Fibroblast of mammary gland (primary cell): ENCODE results near the gene DIP2C.

Experiments used
- DNase-seq: peaks from one replicate; pipeline ENCODE4 v3.0.0-alpha.2; 2010; ENCODE audit warnings: low read depth
- H3K4me3 ChIP-seq: 2 replicates; pipeline ENCODE4 v1.5.1; 2011; ENCODE audit warnings: low read depth, mild to moderate bottlenecking, low read length, moderate library complexity; ENCODE audit not compliant: control insufficient read depth
- TF ChIP-seq, protein P1 (sequence below): conservative IDR thresholded peaks from 2 replicates; pipeline ENCODE4 v1.5.1; 2011; ENCODE audit warnings: low read depth, low read length, inconsistent platforms; ENCODE audit not compliant: control insufficient read depth, insufficient read depth

The DIP2C gene

GRCh38 chr10:609262-609658 lies 80.2 kb downstream of the DIP2C start:
- H3K4me3 ChIP-seq: no peak overlapping the region
- TF ChIP-seq, protein P1, sequence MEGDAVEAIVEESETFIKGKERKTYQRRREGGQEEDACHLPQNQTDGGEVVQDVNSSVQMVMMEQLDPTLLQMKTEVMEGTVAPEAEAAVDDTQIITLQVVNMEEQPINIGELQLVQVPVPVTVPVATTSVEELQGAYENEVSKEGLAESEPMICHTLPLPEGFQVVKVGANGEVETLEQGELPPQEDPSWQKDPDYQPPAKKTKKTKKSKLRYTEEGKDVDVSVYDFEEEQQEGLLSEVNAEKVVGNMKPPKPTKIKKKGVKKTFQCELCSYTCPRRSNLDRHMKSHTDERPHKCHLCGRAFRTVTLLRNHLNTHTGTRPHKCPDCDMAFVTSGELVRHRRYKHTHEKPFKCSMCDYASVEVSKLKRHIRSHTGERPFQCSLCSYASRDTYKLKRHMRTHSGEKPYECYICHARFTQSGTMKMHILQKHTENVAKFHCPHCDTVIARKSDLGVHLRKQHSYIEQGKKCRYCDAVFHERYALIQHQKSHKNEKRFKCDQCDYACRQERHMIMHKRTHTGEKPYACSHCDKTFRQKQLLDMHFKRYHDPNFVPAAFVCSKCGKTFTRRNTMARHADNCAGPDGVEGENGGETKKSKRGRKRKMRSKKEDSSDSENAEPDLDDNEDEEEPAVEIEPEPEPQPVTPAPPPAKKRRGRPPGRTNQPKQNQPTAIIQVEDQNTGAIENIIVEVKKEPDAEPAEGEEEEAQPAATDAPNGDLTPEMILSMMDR: no peak
- no peak for DNase-seq

- TF ChIP-seq, protein P1: no peak
- DNase-seq: peak; percentile 41
- H3K4me3 ChIP-seq: no peak overlapping the region
Observed at GRCh38 chr10:608331-609261, 80.9 kb downstream of the DIP2C start.

DNA sequence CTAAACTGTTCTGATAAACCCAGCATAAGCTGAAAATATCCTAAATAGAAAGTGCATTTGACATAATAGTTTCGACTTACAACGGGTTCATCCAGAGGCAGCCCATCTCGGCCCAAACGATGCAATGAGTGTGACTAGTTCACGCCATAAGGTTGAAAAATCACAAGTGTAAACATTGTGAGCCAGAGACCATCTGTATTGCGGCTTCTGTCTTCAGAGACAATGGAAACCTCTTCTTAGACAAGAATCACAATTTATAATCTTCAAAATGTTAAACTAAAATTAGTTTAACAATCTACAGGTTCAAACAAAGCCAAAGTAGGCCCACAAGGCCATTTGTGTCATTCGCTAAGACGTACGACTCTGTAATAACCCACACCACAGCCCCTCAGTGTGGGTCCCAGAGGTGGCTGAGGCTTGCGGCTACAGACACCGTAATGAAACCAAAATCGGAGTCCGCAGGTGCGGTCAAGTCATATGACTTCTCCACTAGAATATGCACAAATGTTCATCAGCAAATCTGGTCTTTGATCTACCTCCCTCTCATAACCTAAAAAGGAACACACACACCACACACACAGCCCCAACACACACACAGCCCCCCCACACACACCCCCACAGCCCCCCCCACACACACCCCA lies 81.8 kb downstream of the DIP2C start:
- TF ChIP-seq, protein P1: no peak
- H3K4me3 ChIP-seq: no peak overlapping the region
- no peak for DNase-seq

GRCh38 chr10:606762-607544 lies 82.5 kb downstream of the DIP2C start:
- DNase-seq: no peak
- TF ChIP-seq, protein P1: no peak
- no peak overlapping the region for H3K4me3 ChIP-seq

DNA sequence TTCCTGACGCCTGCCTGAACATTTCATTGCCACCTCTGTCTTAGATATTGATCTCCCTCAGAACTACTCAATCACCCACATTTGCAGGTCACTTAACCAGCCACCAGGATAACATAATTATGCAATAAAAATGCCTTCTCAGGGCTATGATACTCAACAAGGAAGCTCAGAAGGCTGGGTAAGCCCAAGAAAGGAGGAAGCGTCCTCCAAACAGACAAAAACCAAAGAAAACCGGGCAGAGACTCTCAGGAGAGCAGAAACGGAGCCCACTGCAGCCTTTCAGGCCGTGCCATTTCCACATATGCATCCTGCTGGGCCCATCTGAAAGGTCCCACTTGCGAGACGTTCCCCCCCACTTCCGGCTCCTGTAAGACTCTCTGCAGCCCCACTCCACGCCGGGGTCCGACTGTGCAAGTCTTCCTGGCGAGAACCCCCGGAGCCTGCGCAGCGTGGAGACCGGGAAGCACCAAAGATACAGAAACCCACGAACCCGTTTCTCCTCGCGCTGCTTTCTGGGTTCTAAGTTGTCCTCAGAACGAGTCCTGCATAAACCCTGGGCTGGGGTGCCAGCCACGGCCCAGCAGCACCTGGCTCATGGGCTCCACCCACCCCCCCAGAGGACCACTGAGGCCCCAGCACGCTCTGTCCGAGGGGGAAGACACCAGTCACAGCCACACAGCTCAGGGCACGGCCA lies 83.7 kb downstream of the DIP2C start:
- TF ChIP-seq, protein P1: no peak
- no peak overlapping the region for H3K4me3 ChIP-seq
- DNase-seq: no peak
